HEK293 (cell line): ENCODE measurements around the gene PTGIS.

Experiments
- CTCF ChIA-PET: fragments of 350-600 bp; formaldehyde crosslinking; extraction: SDS; loops from one replicate; lab custom pipeline; 2021; ENCODE audit warnings: antibody characterized with exemption; lab: Yijun Ruan, JAX
- POLR2A ChIA-PET: fragments of 300-600 bp; formaldehyde crosslinking; extraction: SDS; loops from one replicate; lab custom pipeline; 2020; ENCODE audit warnings: antibody characterized with exemption, inconsistent platforms; lab: Yijun Ruan, JAX
- H3K27ac ChIP-seq: fragments of 200-500 bp; sonication (Bioruptor generic); 2 replicates; pipeline ENCODE4 v1.5.1; 2014; ENCODE audit warnings: low read depth, low read length, control low read depth, inconsistent platforms; ENCODE audit errors: extremely low read depth
- H3K36me3 ChIP-seq, 2 experiments: fragments of 200-500 bp in 1 of 2; sonication (Bioruptor generic) in 1 of 2; 1 replicate in 1 of 2; 2 replicates in 1 of 2; pipeline ENCODE4 v1.5.1; 2014 to 2017; ENCODE audit warnings: inconsistent platforms in 2 of 2, low read length in 2 of 2; ENCODE audit not compliant: control insufficient read depth in 2 of 2, insufficient read depth in 1 of 2
- H3K4me1 ChIP-seq: fragments of 200-500 bp; sonication (Bioruptor generic); 2 replicates; pipeline ENCODE4 v1.5.1; 2014; ENCODE audit warnings: mild to moderate bottlenecking, low read length, inconsistent platforms; ENCODE audit not compliant: control insufficient read depth, insufficient read depth
- H3K4me3 ChIP-seq: 2 replicates; pipeline ENCODE4 v1.5.1; 2011; ENCODE audit warnings: low read depth, mild to moderate bottlenecking, control low read depth, low read length, moderate library complexity
- H3K9me3 ChIP-seq: fragments of 200-500 bp; sonication (Bioruptor generic); 2 replicates; pipeline ENCODE4 v1.5.1; 2014; ENCODE audit warnings: low read depth, low read length, inconsistent platforms; ENCODE audit not compliant: control insufficient read depth, insufficient read depth
- ZBTB20 ChIP-seq: fragments of 450-650 bp; formaldehyde crosslinking; IDR thresholded peaks from 2 replicates; pipeline ENCODE4 v1.5.1; 2016; ENCODE audit warnings: missing biosample characterization, missing genetic modification characterization
- ZFP41 ChIP-seq: fragments of 450-650 bp; formaldehyde crosslinking; IDR thresholded peaks from 2 replicates; pipeline ENCODE4 v1.5.1; 2016; ENCODE audit warnings: missing biosample characterization, missing genetic modification characterization, borderline replicate concordance
- ZFP69B ChIP-seq: fragments of 450-650 bp; formaldehyde crosslinking; IDR thresholded peaks from 2 replicates; pipeline ENCODE4 v1.5.1; 2016; ENCODE audit warnings: missing biosample characterization, missing genetic modification characterization
- ZNF221 ChIP-seq: fragments of 450-650 bp; formaldehyde crosslinking; IDR thresholded peaks from 2 replicates; pipeline ENCODE4 v1.5.1; 2017; ENCODE audit warnings: missing biosample characterization, missing genetic modification characterization, borderline replicate concordance
- ZNF292 ChIP-seq: fragments of 450-650 bp; formaldehyde crosslinking; IDR thresholded peaks from 2 replicates; pipeline ENCODE4 v1.5.1; 2016; ENCODE audit warnings: low read depth, missing biosample characterization, missing genetic modification characterization, borderline replicate concordance
- ZNF354C ChIP-seq: fragments of 450-650 bp; formaldehyde crosslinking; IDR thresholded peaks from 2 replicates; pipeline ENCODE4 v1.5.1; 2016; ENCODE audit warnings: missing biosample characterization, missing genetic modification characterization, low read depth, borderline replicate concordance
- ZNF433 ChIP-seq: fragments of 450-650 bp; formaldehyde crosslinking; IDR thresholded peaks from 2 replicates; pipeline ENCODE4 v1.5.1; 2016; ENCODE audit warnings: missing biosample characterization, missing genetic modification characterization, low read depth
- ZNF544 ChIP-seq: fragments of 450-650 bp; formaldehyde crosslinking; IDR thresholded peaks from 2 replicates; pipeline ENCODE4 v1.5.0; 2017; ENCODE audit warnings: missing biosample characterization, missing genetic modification characterization
- ZNF623 ChIP-seq: fragments of 450-650 bp; formaldehyde crosslinking; IDR thresholded peaks from 2 replicates; pipeline ENCODE4 v1.5.1; 2016; ENCODE audit warnings: missing biosample characterization, missing genetic modification characterization
- ZNF707 ChIP-seq: fragments of 450-650 bp; formaldehyde crosslinking; IDR thresholded peaks from 2 replicates; pipeline ENCODE4 v1.5.1; 2016; ENCODE audit warnings: missing biosample characterization, missing genetic modification characterization
- ZNF76 ChIP-seq: fragments of 450-650 bp; formaldehyde crosslinking; IDR thresholded peaks from 2 replicates; pipeline ENCODE4; 2016; ENCODE audit warnings: low read depth, missing biosample characterization, missing genetic modification characterization, borderline replicate concordance
- TF ChIP-seq, protein P1 (sequence below): fragments of 450-650 bp; formaldehyde crosslinking; IDR thresholded peaks from 2 replicates; pipeline ENCODE4 v1.5.1; 2017; ENCODE audit warnings: missing biosample characterization, missing genetic modification characterization
- TF ChIP-seq, protein P2 (sequence below): fragments of 450-650 bp; formaldehyde crosslinking; IDR thresholded peaks from 2 replicates; pipeline ENCODE4 v1.5.1; 2016; ENCODE audit warnings: missing biosample characterization, missing genetic modification characterization
- TF ChIP-seq, protein P3 (sequence below): fragments of 450-650 bp; formaldehyde crosslinking; IDR thresholded peaks from 2 replicates; pipeline ENCODE4 v1.5.1; 2016; ENCODE audit warnings: missing biosample characterization, missing genetic modification characterization, borderline replicate concordance
- TF ChIP-seq, protein P4 (sequence below): fragments of 450-650 bp; formaldehyde crosslinking; IDR thresholded peaks from 2 replicates; pipeline ENCODE4 v1.5.1; 2016; ENCODE audit warnings: missing biosample characterization, missing genetic modification characterization

PTGIS gene

DNA sequence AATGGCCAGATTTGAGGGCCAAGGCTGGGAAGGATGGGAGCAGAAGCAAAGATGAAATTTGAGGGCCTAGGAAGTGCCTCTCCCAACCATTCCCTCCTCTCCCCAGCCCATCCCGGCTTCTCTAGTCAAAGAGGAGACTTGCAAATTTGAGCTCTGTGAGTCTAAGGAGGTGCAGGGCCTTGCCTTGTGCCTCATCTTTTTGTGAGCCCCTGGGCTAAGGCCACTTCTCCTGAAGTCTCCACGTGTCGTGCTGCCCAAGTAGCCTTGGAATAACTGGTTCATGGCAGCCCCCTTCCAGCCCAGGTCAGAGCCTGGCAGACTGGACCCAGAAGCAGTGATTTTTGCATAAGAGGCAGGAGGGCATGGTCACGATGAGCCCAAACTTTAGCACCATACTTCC is 6.7 kb downstream of the PTGIS start (continued):
- TF ChIP-seq, protein P1, sequence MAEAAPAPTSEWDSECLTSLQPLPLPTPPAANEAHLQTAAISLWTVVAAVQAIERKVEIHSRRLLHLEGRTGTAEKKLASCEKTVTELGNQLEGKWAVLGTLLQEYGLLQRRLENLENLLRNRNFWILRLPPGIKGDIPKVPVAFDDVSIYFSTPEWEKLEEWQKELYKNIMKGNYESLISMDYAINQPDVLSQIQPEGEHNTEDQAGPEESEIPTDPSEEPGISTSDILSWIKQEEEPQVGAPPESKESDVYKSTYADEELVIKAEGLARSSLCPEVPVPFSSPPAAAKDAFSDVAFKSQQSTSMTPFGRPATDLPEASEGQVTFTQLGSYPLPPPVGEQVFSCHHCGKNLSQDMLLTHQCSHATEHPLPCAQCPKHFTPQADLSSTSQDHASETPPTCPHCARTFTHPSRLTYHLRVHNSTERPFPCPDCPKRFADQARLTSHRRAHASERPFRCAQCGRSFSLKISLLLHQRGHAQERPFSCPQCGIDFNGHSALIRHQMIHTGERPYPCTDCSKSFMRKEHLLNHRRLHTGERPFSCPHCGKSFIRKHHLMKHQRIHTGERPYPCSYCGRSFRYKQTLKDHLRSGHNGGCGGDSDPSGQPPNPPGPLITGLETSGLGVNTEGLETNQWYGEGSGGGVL (tag by site-specific recombination), result no peak
- no peak for TF ChIP-seq ZBTB20
- no peak for TF ChIP-seq ZNF292 (tag by site-specific recombination)

DNA sequence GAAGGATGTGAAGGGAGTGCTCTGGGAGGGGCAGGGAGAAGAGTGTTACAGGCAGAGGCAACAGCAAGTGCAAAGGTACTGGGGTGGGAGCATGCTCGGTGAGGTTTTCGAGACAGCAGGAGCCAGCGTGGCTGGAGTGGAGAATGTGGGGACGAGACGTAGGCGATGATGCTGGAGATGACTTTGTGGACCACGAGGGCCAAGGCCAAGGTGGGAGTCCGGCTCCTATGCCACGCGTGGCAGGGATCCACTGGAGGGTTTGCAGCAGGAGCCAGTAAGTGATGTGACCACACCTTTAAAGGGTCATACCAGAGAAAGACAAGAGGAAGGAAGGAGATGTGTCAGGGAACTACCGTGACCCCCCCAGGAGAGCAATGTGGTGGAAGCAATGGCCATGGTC is 7.3 kb downstream of the PTGIS start:
- H3K9me3 ChIP-seq, result no peaks in the 10 kb centered on the region
- no peak overlapping the region for H3K27ac ChIP-seq
- POLR2A ChIA-PET, result no interaction called here
- H3K4me1 ChIP-seq, result no peaks in the 10 kb centered on the region
- CTCF ChIA-PET, result interaction anchor here (0.6 kb wide), 2 partner anchors 63 to 72 kb away, joined by 3 read pairs; no protein-coding TSS in a partner anchor
- no peaks in the 10 kb centered on the region for H3K36me3 ChIP-seq
- no peak overlapping the region for H3K4me3 ChIP-seq
- TF ChIP-seq ZNF623 (tag by site-specific recombination) (peak; percentile 98), ZFP69B (tag by site-specific recombination) (no peak), ZNF354C (no peak)

DNA sequence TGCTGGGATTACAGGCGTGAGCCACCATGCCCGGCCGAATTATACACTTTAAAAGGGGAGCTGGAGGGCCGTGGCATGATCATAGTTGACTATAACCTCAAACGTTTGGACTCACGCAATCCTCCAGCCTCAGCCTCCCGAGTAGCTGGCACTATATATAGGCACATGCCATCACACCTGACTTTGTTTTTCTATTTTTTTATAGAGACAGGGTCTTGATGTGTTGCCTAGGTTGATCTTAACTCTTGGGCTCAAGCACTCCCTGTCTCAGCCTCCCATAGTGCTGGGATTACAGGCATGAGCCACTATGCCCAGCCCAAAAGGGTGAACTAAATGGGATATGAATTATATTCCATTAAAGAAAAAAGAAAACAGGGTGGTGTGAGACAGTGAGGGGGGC is 7.8 kb downstream of the PTGIS start:
- CTCF ChIA-PET, result interaction anchor here (0.6 to 0.7 kb wide), 3 partner anchors 25 to 72 kb away, joined by 3 read pairs; no protein-coding TSS in a partner anchor
- H3K4me3 ChIP-seq, result no peak overlapping the region
- TF ChIP-seq ZNF221 (tag by site-specific recombination) (no peak), ZFP41 (tag by site-specific recombination) (no peak)
- TF ChIP-seq, all 188 proteins: peak for 0
- Histone ChIP-seq H3K27ac (no peak overlapping the region), H3K36me3 (no peaks in the 10 kb centered on the region), H3K4me1 (no peaks in the 10 kb centered on the region), H3K9me3 (no peaks in the 10 kb centered on the region)
- POLR2A ChIA-PET, result no interaction called here

DNA sequence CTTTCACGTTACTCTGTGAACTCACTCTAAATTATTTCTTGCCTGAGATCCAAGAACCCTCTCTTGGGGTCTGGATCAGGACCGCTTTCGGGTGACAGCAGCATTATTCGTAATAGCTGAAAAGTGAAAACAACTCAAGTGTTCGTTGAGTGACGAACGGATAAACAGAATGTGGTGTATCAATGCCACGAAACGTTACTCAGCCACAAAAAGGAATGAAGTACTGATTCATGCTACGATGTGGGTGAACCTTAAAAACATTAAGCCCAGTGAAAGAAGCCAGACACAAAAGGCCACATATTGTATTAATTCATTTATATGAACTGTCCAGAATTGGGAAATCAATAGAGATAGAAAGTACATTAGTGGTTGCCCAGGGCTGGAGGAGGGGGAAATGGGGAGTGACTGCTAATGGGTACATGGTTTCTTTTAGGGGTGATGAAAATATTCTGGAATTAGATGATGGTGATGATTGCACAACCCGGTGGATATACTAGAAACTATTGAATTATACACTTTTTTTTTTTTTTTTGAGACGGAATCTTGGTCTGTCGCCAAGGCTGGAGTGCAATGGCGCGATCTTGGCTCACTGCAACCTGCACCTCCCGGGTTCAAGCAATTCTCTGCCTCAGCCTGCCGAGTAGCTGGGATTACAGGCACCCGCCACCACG is 8.4 kb downstream of the PTGIS start:
- H3K4me3 ChIP-seq, result no peak overlapping the region
- H3K4me1 ChIP-seq, result no peaks in the 10 kb centered on the region
- ChIA-PET CTCF (interaction anchor here (0.7 kb wide), 1 partner anchor 25 kb away, joined by 3 read pairs; no protein-coding TSS in a partner anchor), POLR2A (no interaction called here)
- H3K9me3 ChIP-seq, result no peaks in the 10 kb centered on the region
- H3K27ac ChIP-seq, result no peak overlapping the region
- no peaks in the 10 kb centered on the region for H3K36me3 ChIP-seq
- TF ChIP-seq ZNF544 (tag by site-specific recombination) (no peak), ZNF76 (tag by site-specific recombination) (no peak), ZNF707 (tag by site-specific recombination) (no peak), ZNF433 (no peak)
- TF ChIP-seq, protein P2, sequence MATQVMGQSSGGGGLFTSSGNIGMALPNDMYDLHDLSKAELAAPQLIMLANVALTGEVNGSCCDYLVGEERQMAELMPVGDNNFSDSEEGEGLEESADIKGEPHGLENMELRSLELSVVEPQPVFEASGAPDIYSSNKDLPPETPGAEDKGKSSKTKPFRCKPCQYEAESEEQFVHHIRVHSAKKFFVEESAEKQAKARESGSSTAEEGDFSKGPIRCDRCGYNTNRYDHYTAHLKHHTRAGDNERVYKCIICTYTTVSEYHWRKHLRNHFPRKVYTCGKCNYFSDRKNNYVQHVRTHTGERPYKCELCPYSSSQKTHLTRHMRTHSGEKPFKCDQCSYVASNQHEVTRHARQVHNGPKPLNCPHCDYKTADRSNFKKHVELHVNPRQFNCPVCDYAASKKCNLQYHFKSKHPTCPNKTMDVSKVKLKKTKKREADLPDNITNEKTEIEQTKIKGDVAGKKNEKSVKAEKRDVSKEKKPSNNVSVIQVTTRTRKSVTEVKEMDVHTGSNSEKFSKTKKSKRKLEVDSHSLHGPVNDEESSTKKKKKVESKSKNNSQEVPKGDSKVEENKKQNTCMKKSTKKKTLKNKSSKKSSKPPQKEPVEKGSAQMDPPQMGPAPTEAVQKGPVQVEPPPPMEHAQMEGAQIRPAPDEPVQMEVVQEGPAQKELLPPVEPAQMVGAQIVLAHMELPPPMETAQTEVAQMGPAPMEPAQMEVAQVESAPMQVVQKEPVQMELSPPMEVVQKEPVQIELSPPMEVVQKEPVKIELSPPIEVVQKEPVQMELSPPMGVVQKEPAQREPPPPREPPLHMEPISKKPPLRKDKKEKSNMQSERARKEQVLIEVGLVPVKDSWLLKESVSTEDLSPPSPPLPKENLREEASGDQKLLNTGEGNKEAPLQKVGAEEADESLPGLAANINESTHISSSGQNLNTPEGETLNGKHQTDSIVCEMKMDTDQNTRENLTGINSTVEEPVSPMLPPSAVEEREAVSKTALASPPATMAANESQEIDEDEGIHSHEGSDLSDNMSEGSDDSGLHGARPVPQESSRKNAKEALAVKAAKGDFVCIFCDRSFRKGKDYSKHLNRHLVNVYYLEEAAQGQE, result no peak
- TF ChIP-seq, protein P3, sequence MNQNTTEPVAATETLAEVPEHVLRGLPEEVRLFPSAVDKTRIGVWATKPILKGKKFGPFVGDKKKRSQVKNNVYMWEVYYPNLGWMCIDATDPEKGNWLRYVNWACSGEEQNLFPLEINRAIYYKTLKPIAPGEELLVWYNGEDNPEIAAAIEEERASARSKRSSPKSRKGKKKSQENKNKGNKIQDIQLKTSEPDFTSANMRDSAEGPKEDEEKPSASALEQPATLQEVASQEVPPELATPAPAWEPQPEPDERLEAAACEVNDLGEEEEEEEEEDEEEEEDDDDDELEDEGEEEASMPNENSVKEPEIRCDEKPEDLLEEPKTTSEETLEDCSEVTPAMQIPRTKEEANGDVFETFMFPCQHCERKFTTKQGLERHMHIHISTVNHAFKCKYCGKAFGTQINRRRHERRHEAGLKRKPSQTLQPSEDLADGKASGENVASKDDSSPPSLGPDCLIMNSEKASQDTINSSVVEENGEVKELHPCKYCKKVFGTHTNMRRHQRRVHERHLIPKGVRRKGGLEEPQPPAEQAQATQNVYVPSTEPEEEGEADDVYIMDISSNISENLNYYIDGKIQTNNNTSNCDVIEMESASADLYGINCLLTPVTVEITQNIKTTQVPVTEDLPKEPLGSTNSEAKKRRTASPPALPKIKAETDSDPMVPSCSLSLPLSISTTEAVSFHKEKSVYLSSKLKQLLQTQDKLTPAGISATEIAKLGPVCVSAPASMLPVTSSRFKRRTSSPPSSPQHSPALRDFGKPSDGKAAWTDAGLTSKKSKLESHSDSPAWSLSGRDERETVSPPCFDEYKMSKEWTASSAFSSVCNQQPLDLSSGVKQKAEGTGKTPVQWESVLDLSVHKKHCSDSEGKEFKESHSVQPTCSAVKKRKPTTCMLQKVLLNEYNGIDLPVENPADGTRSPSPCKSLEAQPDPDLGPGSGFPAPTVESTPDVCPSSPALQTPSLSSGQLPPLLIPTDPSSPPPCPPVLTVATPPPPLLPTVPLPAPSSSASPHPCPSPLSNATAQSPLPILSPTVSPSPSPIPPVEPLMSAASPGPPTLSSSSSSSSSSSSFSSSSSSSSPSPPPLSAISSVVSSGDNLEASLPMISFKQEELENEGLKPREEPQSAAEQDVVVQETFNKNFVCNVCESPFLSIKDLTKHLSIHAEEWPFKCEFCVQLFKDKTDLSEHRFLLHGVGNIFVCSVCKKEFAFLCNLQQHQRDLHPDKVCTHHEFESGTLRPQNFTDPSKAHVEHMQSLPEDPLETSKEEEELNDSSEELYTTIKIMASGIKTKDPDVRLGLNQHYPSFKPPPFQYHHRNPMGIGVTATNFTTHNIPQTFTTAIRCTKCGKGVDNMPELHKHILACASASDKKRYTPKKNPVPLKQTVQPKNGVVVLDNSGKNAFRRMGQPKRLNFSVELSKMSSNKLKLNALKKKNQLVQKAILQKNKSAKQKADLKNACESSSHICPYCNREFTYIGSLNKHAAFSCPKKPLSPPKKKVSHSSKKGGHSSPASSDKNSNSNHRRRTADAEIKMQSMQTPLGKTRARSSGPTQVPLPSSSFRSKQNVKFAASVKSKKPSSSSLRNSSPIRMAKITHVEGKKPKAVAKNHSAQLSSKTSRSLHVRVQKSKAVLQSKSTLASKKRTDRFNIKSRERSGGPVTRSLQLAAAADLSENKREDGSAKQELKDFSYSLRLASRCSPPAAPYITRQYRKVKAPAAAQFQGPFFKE (tag by site-specific recombination), result no peak
- TF ChIP-seq, protein P4, sequence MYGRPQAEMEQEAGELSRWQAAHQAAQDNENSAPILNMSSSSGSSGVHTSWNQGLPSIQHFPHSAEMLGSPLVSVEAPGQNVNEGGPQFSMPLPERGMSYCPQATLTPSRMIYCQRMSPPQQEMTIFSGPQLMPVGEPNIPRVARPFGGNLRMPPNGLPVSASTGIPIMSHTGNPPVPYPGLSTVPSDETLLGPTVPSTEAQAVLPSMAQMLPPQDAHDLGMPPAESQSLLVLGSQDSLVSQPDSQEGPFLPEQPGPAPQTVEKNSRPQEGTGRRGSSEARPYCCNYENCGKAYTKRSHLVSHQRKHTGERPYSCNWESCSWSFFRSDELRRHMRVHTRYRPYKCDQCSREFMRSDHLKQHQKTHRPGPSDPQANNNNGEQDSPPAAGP, result no peak
